B cell (primary cell): ENCODE measurements around the gene FKBP10. TPM values are rescaled to one million over a fixed set of nuclear protein-coding genes. Genes with fewer than 3 reads are reported as not detected.
A peak's percentile ranks its signal among the peaks of the same experiment; 100 is the strongest.

ENCODE experiments used
- ATAC-seq: fragments of 200-7000 bp; cut with Tn5 transposase; one replicate; pipeline ENCODE4 v1.10.0; 2021; ENCODE audit warnings: low read depth, mild to moderate bottlenecking, moderate number of reproducible peaks, moderate library complexity
- CTCF ChIA-PET: fragments of 350-600 bp; sonication (Branson Sonifier 250); formaldehyde crosslinking; loops from one replicate; lab custom pipeline; 2021; ENCODE audit warnings: antibody characterized with exemption, inconsistent platforms; lab: Charles Lee
- POLR2A ChIA-PET: fragments of 350-600 bp; sonication (Branson Sonifier 250); formaldehyde crosslinking; loops from one replicate; lab custom pipeline; 2021; ENCODE audit warnings: antibody characterized with exemption; lab: Charles Lee
- DNase-seq: peaks from one replicate; pipeline ENCODE4 v3.0.0; 2013
- H2AFZ ChIP-seq: 2 replicates; pipeline ENCODE4 v1.6.1; 2012; ENCODE audit warnings: mild to moderate bottlenecking, low read depth, low read length; ENCODE audit not compliant: insufficient read depth, poor library complexity, severe bottlenecking
- H3K27ac ChIP-seq, 2 donors: 1 replicate in 1 of 2; 2 replicates in 1 of 2; pipeline ENCODE4 v1.5.1; 2012 to 2013; ENCODE audit warnings: low read length in 2 of 2, mild to moderate bottlenecking in 2 of 2, moderate library complexity in 1 of 2
- H3K27me3 ChIP-seq, 4 experiments: fragments of 200-600 bp in 1 of 4; sonication (generic) in 1 of 4; replicated peaks in 1 of 4; 1 replicate in 2 of 4; 2 replicates in 2 of 4; pipeline versions ENCODE4 v1.6.1 to v1.7.0; 2013 to 2016; ENCODE audit warnings: low read length in 3 of 4, mild to moderate bottlenecking in 2 of 4, mixed read lengths in 1 of 4, moderate library complexity in 1 of 4; ENCODE audit not compliant: insufficient read depth in 4 of 4, control insufficient read depth in 3 of 4; ENCODE audit errors: control extremely low read depth in 1 of 4
- H3K36me3 ChIP-seq, 2 experiments: replicated peaks in 1 of 2; 1 replicate in 1 of 2; 2 replicates in 1 of 2; pipeline versions ENCODE4 v1.6.1 to v1.7.1; 2013; ENCODE audit warnings: low read length in 1 of 2; ENCODE audit not compliant: insufficient read depth in 2 of 2, control insufficient read depth in 1 of 2; ENCODE audit errors: control extremely low read depth in 1 of 2, extremely low read depth in 1 of 2
- H3K4me1 ChIP-seq, 2 donors: fragments of 200-600 bp in 1 of 2; sonication (generic) in 1 of 2; 1 replicate in 1 of 2; 2 replicates in 1 of 2; pipeline versions ENCODE4 v1.5.1 to v1.6.1; 2013 to 2017; ENCODE audit warnings: low read length in 2 of 2; ENCODE audit not compliant: control insufficient read depth in 2 of 2, insufficient read depth in 2 of 2
- H3K4me2 ChIP-seq: replicated peaks from 2 replicates; pipeline ENCODE3; 2012; ENCODE audit warnings: mild to moderate bottlenecking, low read depth, low read length; ENCODE audit not compliant: poor library complexity, severe bottlenecking
- H3K4me3 ChIP-seq, 5 experiments: fragments of 200-600 bp in 1 of 5; sonication (generic) in 1 of 5; 1 replicate in 3 of 5; 2 replicates in 2 of 5; pipeline versions ENCODE4 v1.5.1 to v1.7.0; 2011 to 2016; ENCODE audit warnings: low read length in 4 of 5, mild to moderate bottlenecking in 4 of 5, low read depth in 2 of 5, control low read depth in 1 of 5, moderate library complexity in 1 of 5; ENCODE audit not compliant: insufficient read depth in 1 of 5; ENCODE audit errors: control extremely low read depth in 1 of 5, extremely low read depth in 1 of 5
- H3K79me2 ChIP-seq: fragments of 200-600 bp; sonication (generic); one replicate; pipeline ENCODE4 v1.6.0; 2016; ENCODE audit warnings: low read length; ENCODE audit not compliant: control insufficient read depth, insufficient read depth
- H3K9ac ChIP-seq: fragments of 200-600 bp; sonication (generic); 2 replicates; pipeline ENCODE4 v1.6.1; 2017; ENCODE audit warnings: mild to moderate bottlenecking, low read length, moderate library complexity
- H3K9me3 ChIP-seq, 3 donors: one replicate each; pipeline versions ENCODE4 v1.6.1 to v1.7.1; 2013; ENCODE audit warnings: low read length in 2 of 3; ENCODE audit not compliant: control insufficient read depth in 2 of 3, insufficient read depth in 1 of 3; ENCODE audit errors: control extremely low read depth in 1 of 3
- H4K20me1 ChIP-seq: 2 replicates; pipeline ENCODE4 v1.6.0; 2012; ENCODE audit warnings: mild to moderate bottlenecking, low read length; ENCODE audit not compliant: insufficient read depth, control insufficient read depth, poor library complexity, severe bottlenecking
- H3K27ac Mint-ChIP-seq: one replicate; pipeline ENCODE4 v1.8.0; 2021; ENCODE audit warnings: mixed read lengths
- H3K27me3 Mint-ChIP-seq: one replicate; pipeline ENCODE4 v1.8.0; 2021; ENCODE audit warnings: mixed read lengths
- H3K4me1 Mint-ChIP-seq: one replicate; pipeline ENCODE4 v1.8.0; 2021; ENCODE audit warnings: mixed read lengths
- H3K4me3 Mint-ChIP-seq: one replicate; pipeline ENCODE4 v1.8.0; 2021; ENCODE audit warnings: mixed read lengths
- H3K9me3 Mint-ChIP-seq: one replicate; pipeline ENCODE4 v1.8.0; 2022; ENCODE audit warnings: mixed read lengths; ENCODE audit not compliant: insufficient read depth
- EZH2 ChIP-seq: IDR thresholded peaks from 2 replicates; pipeline ENCODE4 v1.6.1; 2012; ENCODE audit warnings: borderline replicate concordance, low read depth, mild to moderate bottlenecking, moderate library complexity, low read length; ENCODE audit not compliant: insufficient read depth, poor library complexity, severe bottlenecking
- WGBS: methylation state at CpG from one replicate; pipeline ENCODE4 v1.1.5; 2013; ENCODE audit warnings: missing lambda C conversion rate; ENCODE audit not compliant: insufficient coverage; 5-methylcytosine and 5-hydroxymethylcytosine counted together
- intact Hi-C: fragments of 100-400 bp; cut with micrococcal nuclease; formaldehyde crosslinking; loops from one replicate; pipeline ENCODE4 v1.10.0; 2022
- polyA plus RNA-seq: library from polyadenylated mRNA; depleted of rRNA; stranded (reverse); fragments of >200 nt; gene quantifications from 2 replicates; pipeline ENCODE4 v1.2.3, GENCODE V29; 2012
- total RNA-seq, 2 donors: library from RNA; stranded (reverse); fragments of 120-200 nt in 1 of 2; gene quantifications; 1 replicate in 1 of 2; 2 replicates in 1 of 2; pipeline versions ENCODE4 v1.2.3 to v1.2.4, GENCODE V29; 2013 to 2022
- TF ChIP-seq, protein P1 (sequence below): fragments of 200-600 bp; IDR thresholded peaks from one replicate; pipeline ENCODE4 v1.8.0; 2022; ENCODE audit warnings: antibody characterized with exemption, mild to moderate bottlenecking

Gene FKBP10
- total and polyA plus RNA-seq, 2 donors (not counting 1 experiment from before 2014, with no cell fraction given), result 0.21 to 0.34 TPM

DNA sequence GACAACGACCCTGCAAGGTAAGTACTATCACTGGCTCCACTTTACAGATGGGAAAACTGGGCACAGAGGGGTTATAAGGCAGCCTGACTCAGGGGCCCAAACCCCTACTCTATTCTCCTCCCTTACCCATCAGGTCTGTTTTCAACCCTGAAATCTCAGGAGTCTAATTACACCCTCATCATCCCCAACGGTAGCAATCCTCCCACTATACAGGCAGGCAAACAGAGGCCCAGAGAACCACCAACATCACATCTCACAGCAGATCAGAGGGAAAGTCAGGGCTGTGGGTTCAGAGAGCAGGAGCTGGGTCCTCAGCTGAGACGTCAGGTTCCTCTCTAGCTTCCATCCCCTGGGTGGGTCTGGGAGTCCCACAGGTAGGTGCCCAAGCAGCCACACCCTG, 42.8 kb upstream of the FKBP10 start:
- WGBS, result 78% methylated on average over 3 of the region's 3 CpGs
- Histone ChIP-seq H3K27me3 (no peaks in the 10 kb centered on the region), H3K27ac (no peak overlapping the region), H3K9ac (no peak overlapping the region), H2AFZ (no peak overlapping the region), H3K79me2 (peaks cover 33% of the 10 kb centered on the region), H4K20me1 (peaks cover 30% of the 10 kb centered on the region), H3K4me2 (no peak overlapping the region), H3K4me3 (no peak overlapping the region), H3K4me1 (peaks cover 7 to 30% of the 10 kb centered on the region in 2 donors), H3K36me3 (peaks cover 0 to 71% of the 10 kb centered on the region in 2 experiments), H3K9me3 (no peaks in the 10 kb centered on the region)
- Mint-ChIP-seq H3K4me3 (no peak overlapping the region), H3K27ac (peak overlapping the region; percentile 23), H3K4me1 (peaks cover 17% of the 10 kb centered on the region), H3K27me3 (no peaks in the 10 kb centered on the region), H3K9me3 (no peaks in the 10 kb centered on the region)
- POLR2A ChIA-PET, result no interaction called here
- CTCF ChIA-PET, result no interaction called here
- intact Hi-C loops, result no loop called here
- TF ChIP-seq EZH2, result no peak
- TF ChIP-seq, protein P1, sequence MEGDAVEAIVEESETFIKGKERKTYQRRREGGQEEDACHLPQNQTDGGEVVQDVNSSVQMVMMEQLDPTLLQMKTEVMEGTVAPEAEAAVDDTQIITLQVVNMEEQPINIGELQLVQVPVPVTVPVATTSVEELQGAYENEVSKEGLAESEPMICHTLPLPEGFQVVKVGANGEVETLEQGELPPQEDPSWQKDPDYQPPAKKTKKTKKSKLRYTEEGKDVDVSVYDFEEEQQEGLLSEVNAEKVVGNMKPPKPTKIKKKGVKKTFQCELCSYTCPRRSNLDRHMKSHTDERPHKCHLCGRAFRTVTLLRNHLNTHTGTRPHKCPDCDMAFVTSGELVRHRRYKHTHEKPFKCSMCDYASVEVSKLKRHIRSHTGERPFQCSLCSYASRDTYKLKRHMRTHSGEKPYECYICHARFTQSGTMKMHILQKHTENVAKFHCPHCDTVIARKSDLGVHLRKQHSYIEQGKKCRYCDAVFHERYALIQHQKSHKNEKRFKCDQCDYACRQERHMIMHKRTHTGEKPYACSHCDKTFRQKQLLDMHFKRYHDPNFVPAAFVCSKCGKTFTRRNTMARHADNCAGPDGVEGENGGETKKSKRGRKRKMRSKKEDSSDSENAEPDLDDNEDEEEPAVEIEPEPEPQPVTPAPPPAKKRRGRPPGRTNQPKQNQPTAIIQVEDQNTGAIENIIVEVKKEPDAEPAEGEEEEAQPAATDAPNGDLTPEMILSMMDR, result no peak
- DNase-seq (no peak), ATAC-seq (no peak)

DNA sequence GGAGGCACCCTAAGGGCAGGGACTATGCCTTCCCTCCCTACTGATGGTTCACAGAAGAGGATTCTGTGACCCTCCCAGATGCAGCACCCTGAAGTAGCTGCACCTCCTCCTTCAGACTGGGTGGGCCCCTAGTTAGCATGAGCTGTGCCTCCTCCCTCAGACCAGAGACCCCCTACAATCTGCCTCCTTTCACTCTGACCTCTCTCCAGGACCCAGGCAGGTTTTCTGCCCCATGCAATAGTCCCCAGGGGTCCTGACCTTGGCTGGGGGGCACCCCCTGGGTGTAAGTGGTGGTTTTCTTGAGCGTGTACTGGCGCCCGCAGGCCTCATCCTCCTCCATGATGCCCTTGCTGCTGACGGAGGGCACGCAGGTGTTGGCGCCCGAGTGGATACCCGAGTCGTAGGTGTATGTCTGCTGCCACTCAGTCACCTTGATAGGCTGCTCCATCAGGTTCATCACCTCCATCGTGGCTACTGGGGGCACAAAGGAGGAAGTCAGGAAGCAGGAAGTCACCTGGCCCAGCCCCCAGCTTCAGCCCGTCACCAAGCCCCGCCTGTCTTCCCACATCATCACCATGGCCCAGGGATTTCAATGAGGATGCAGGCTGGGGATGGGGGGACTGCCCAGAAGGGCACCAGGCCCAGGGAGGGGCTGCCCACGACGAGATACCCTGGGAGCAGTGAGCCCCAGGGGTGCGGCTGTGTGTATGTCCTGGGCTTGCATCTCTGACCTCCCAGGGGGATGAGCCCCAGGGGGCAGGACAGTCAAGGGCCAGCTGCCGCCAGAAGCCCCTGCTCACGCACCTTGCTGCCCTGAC, 41.2 kb upstream of the FKBP10 start:
- H3K4me2 ChIP-seq, result peak overlapping the region; percentile 50

More for the DNA sequence above, 41.2 kb upstream of the FKBP10 start:
- Histone ChIP-seq H3K36me3 (peaks cover 0 to 69% of the 10 kb centered on the region in 2 experiments), H3K79me2 (peaks cover 48% of the 10 kb centered on the region), H3K27me3 (no peaks in the 10 kb centered on the region), H3K27ac (peak overlapping the region in 1 of 2 donors; percentile 30), H3K9me3 (no peaks in the 10 kb centered on the region), H2AFZ (peak overlapping the region; percentile 42), H4K20me1 (peaks cover 41% of the 10 kb centered on the region), H3K4me1 (peaks cover 7 to 34% of the 10 kb centered on the region in 2 donors), H3K9ac (no peak overlapping the region), H3K4me3 (peak overlapping the region in 1 of 5 experiments; percentile 35)
- ChIA-PET POLR2A (no interaction called here), CTCF (no interaction called here)
- 63% methylated on average over 16 of the region's 17 CpGs for WGBS
- Mint-ChIP-seq H3K4me1 (peaks cover 17% of the 10 kb centered on the region), H3K9me3 (no peaks in the 10 kb centered on the region), H3K27me3 (no peaks in the 10 kb centered on the region), H3K4me3 (peak overlapping the region; percentile 42), H3K27ac (peak overlapping the region; percentile 55)
- ATAC-seq, result peak; percentile 36
- TF ChIP-seq EZH2, result no peak
- TF ChIP-seq, protein P1, result no peak
- DNase-seq, result no peak
- intact Hi-C loops, result no loop called here
